Right lobe of liver (tissue), 6 donors: ENCODE results near the gene CLCNKB. TPM values are rescaled to one million over a fixed set of nuclear protein-coding genes. Genes with fewer than 3 reads are reported as not detected.
"Not testable (repeated sequence)": the region's sequence is repeated elsewhere in the genome, so short reads cannot be mapped to it uniquely, and the experiment has no call there.

ENCODE experiments used
- ATAC-seq, 4 donors: fragments of 200-7000 bp; cut with Tn5 transposase; one replicate each; pipeline ENCODE4 v1.9.1; 2020; ENCODE audit warnings: mild to moderate bottlenecking in 4 of 4, moderate library complexity in 4 of 4
- DNase-seq, 3 donors: peaks; one replicate each; pipeline ENCODE4 v3.0.0-alpha.2; 2020
- H3K27ac ChIP-seq, 3 donors: fragments of 200-600 bp; one replicate each; pipeline ENCODE4 v1.8.0; 2022
- H3K27me3 ChIP-seq, 2 donors: fragments of 200-600 bp; one replicate each; pipeline ENCODE4 v1.8.0; 2022
- H3K36me3 ChIP-seq, 4 donors: fragments of 200-600 bp; sonication (generic) in 1 of 4; one replicate each; pipeline versions ENCODE4 v1.5.1 to v1.8.0; 2017 to 2022; ENCODE audit warnings: control low read depth in 1 of 4
- H3K4me1 ChIP-seq, 4 donors: fragments of 200-600 bp; sonication (generic) in 1 of 4; one replicate each; pipeline versions ENCODE4 v1.5.1 to v1.8.0; 2017 to 2022; ENCODE audit warnings: control low read depth in 1 of 4
- H3K4me3 ChIP-seq, 3 donors: fragments of 200-600 bp; one replicate each; pipeline ENCODE4 v1.8.0; 2022
- H3K9me3 ChIP-seq, 4 donors: fragments of 200-600 bp; sonication (generic) in 1 of 4; one replicate each; pipeline versions ENCODE4 v1.5.1 to v1.8.0; 2017 to 2022; ENCODE audit warnings: control low read depth in 1 of 4
- CTCF ChIP-seq, 4 donors: fragments of 200-600 bp in 3 of 4; fragments of 450-650 bp in 1 of 4; IDR thresholded peaks; one replicate each; pipeline versions ENCODE4 v1.5.1 to v1.8.0; 2016 to 2022; ENCODE audit warnings: antibody characterized with exemption in 4 of 4, mild to moderate bottlenecking in 2 of 4
- POLR2A ChIP-seq: fragments of 450-650 bp; IDR thresholded peaks from one replicate; pipeline ENCODE4 v1.6.1; 2017; ENCODE audit warnings: antibody characterized with exemption, mild to moderate bottlenecking
- WGBS: methylation state at CpG from one replicate; pipeline ENCODE4 v1.1.6; 2018; ENCODE audit warnings: low coverage, low lambda C conversion rate; ENCODE audit not compliant: insufficient coverage; ENCODE audit errors: missing lambda C conversion rate; 5-methylcytosine and 5-hydroxymethylcytosine counted together
- intact Hi-C, 2 donors: fragments of 100-400 bp; cut with DNase I; formaldehyde crosslinking; loops; one replicate each; pipeline versions ENCODE4 v1.11.2 to v1.14.1; 2022
- total RNA-seq, 6 experiments: library from RNA; depleted of rRNA in 2 of 6; stranded (reverse); fragments of >200 nt in 2 of 6; fragmentation: NEBNext Ultra II Directional in 3 of 6; extraction: Animal tissue kit (Norgen Biotek cat#: 25700) in 3 of 6; gene quantifications; one replicate each; pipeline versions ENCODE4 v1.1.0 to v1.2.4, GENCODE V29; 2016 to 2023
- donor health status: DM: no; HTN: yes; CAD: no.
- donor health status: DM: no; HTN: no; CAD: no.
- donor health status: DM: no; HTN: no; CAD: no.
- donor health status: DM: no; HTN: yes; CAD: no.
- donor health status: DM: no; HTN: yes; CAD: no.

Gene CLCNKB
- total RNA-seq, 6 experiments from 2014 or later = not detected

GRCh38 chr1:16026723-16027484 lies 16.7 kb upstream of the CLCNKB start:
- no peak for DNase-seq
- H3K9me3 ChIP-seq = no peaks in the 10 kb centered on the region
- peaks cover 0 to 12% (median 5%) of the 10 kb centered on the region in 4 donors for H3K4me1 ChIP-seq
- no peak for TF ChIP-seq CTCF (IDR thresholded peaks at IDR 0.05)
- TF ChIP-seq POLR2A = no peak
- no peaks in the 10 kb centered on the region for H3K36me3 ChIP-seq
- no peaks in the 10 kb centered on the region for H3K27me3 ChIP-seq
- no peak for ATAC-seq
- H3K4me3 ChIP-seq = no peak overlapping the region
- intact Hi-C loops = no loop called here
- no peak overlapping the region for H3K27ac ChIP-seq
- WGBS = 0% methylated on average over 1 of the region's 33 CpGs

DNA sequence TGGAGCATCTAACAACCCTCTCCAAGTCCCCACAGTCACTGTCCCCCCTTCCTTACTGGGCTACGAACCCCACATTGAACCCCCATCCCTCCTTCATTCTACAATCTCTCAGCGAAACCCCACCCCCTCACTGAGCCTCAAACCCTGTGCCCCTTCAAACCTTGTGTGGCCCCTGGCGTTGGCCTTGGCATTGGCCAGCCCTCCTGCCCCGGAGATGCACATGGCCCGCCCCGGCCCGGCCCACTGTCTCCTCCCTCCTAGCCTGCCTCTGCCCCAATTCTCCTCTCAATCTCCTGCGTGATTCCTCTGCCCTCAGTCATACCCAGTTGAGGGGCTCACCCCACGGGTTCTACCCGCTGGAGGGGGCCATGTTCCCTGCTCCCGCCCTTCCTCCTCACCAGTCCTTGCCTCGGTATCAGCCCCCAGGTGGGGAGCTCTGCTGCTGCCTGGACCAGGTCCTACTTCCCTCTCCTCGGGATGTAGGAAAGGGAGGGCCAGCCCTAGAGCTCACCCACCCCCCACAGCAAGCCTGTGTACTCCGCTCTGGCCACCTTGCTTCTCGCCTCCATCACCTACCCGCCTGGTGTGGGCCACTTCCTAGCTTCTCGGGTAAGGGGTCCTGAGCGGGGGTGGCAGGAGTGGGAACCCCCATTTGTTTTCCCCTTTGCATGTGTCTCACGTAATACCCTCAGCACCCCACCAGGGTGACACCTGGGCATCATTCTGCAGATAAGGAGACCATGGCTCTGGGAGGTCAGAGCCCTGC lies 15.2 kb upstream of the CLCNKB start:
- H3K36me3 ChIP-seq = no peaks in the 10 kb centered on the region
- DNase-seq = no peak
- H3K27me3 ChIP-seq = no peaks in the 10 kb centered on the region
- no peak for ATAC-seq
- peaks cover 0 to 9% (median 3%) of the 10 kb centered on the region in 4 donors for H3K4me1 ChIP-seq
- H3K9me3 ChIP-seq = no peaks in the 10 kb centered on the region
- WGBS = 46% methylated on average over 18 of the region's 19 CpGs
- intact Hi-C loops = no loop called here
- H3K4me3 ChIP-seq = no peak overlapping the region
- H3K27ac ChIP-seq = no peak overlapping the region
- no peak for TF ChIP-seq CTCF (IDR thresholded peaks at IDR 0.05)
- no peak for TF ChIP-seq POLR2A

DNA sequence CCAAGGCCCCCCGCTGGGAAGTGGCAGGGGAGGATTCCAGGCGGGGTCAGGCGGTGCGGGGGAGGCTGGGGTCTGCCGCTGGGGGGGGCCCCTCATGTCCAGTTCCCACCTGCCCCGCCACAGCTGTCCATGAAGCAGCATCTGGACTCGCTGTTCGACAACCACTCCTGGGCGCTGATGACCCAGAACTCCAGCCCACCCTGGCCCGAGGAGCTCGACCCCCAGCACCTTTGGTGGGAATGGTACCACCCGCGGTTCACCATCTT lies 14.6 kb upstream of the CLCNKB start:
- H3K36me3 ChIP-seq, H3K9me3 ChIP-seq, H3K27me3 ChIP-seq, ATAC-seq, H3K27ac ChIP-seq, DNase-seq, H3K4me3 ChIP-seq, H3K4me1 ChIP-seq, intact Hi-C loops: not testable (repeated sequence)
- 54% methylated on average over 3 of the region's 13 CpGs for WGBS

DNA sequence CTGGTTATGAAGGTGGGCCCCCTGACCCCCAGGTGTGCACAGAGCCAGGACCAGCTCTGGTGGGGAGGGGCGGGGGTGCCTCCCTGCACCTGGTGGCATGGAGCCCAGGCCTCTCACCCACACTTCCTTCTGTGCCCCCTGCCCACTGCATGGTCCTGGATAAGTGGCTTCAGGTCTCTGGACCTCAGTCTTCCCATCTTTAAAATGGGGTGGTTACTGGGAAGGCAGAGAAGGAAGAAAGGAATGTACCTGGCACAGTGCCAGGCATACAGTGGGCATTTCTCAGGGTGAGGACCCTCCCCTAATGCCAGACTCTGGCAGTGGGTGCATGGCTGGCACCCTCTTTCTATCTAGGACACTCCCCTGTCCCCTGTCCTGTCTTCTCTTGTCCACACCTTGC lies 14.3 kb upstream of the CLCNKB start:
- Histone ChIP-seq H3K27ac (no peak overlapping the region), H3K4me3 (no peak overlapping the region), H3K4me1 (peaks cover 0 to 3% (median 0%) of the 10 kb centered on the region in 4 donors), H3K27me3 (no peaks in the 10 kb centered on the region), H3K9me3 (no peaks in the 10 kb centered on the region), H3K36me3 (no peaks in the 10 kb centered on the region)
- TF ChIP-seq POLR2A (no peak), CTCF (IDR thresholded peaks at IDR 0.05) (no peak)
- WGBS = no CpG with 5 or more reads among the region's 1 CpG
- intact Hi-C loops = no loop called here
- no peak for ATAC-seq
- DNase-seq = no peak

DNA sequence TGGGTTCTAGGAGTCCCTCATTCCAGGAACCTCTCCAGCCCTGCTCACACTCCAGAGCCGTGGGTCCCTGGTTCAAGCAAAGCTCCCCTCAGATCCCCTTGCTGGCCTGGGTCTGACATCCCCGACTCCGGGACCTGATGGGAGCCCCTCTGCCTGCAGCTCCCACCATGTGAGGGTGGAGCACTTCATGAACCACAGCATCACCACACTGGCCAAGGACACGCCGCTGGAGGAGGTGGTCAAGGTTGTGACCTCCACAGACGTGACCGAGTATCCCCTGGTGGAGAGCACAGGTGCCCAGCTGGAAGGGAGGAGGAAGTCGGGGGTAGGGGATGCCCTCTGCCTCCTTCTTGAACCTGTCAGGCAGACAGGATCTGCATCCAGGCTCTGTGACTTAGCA lies 12.0 kb upstream of the CLCNKB start:
- no peaks in the 10 kb centered on the region for H3K27me3 ChIP-seq
- H3K36me3 ChIP-seq = no peaks in the 10 kb centered on the region
- H3K4me3 ChIP-seq = no peak overlapping the region
- no peak for ATAC-seq
- no peak overlapping the region for H3K27ac ChIP-seq
- 73% methylated on average over 2 of the region's 8 CpGs for WGBS
- DNase-seq = no peak
- intact Hi-C loops = no loop called here
- TF ChIP-seq POLR2A = no peak
- peaks cover 0 to 3% (median 0%) of the 10 kb centered on the region in 4 donors for H3K4me1 ChIP-seq
- H3K9me3 ChIP-seq = no peaks in the 10 kb centered on the region
